ENCODE measurements around the gene SKAP1.

DNA sequence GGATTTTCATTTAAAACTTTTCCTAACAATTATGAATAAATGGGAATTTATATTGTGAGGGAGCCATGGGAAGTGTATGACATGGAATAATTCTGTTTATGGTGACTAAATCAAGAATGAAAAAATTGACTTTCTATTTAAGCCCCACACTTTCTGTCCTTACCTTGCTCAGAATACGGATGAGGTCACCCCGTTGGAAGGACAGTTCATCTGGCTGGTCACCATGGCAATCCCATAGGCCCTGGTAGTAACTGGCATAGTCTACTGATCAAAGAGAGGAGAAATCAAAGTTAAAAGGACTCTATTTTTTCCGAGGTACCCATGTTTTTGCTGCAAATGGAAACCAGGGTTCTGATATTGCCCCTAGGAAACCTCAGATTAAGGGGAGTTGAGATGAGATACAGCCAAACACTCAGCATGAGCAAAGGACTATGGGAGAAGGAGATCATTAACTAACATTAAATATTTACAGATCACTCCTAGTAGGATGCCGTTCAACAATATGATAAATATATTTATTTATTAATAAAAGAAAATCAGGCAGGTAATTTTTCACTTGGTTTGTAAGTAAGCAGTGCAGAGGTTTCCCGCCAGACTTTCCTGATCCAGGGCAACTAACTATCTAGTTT lies 267.6 kb downstream of the SKAP1 start:
- TF ChIP-seq GABPA (IDR thresholded peaks at IDR 0.05; ENCODE audit: low read depth, low read length) (no peak), GABPA (CRISPR knock-in tag; IDR thresholded peaks at IDR 0.05; ENCODE audit: low read depth) (no peak), ZNF30 (CRISPR knock-in tag; IDR thresholded peaks at IDR 0.05) (no peak), NFE2L2 (IDR thresholded peaks at IDR 0.05; ENCODE audit: low read length) (no peak), NR2F2 (IDR thresholded peaks at IDR 0.05; ENCODE audit: borderline replicate concordance, low read depth) (no peak), TCF7L2 (IDR thresholded peaks at IDR 0.05; ENCODE audit: low read depth, low read length) (no peak), MAZ (IDR thresholded peaks at IDR 0.05; ENCODE audit: borderline replicate concordance, low read depth, low read length) (no peak), MAZ (CRISPR knock-in tag; IDR thresholded peaks at IDR 0.05; ENCODE audit: low read depth) (no peak)
- TF ChIP-seq, protein P1, sequence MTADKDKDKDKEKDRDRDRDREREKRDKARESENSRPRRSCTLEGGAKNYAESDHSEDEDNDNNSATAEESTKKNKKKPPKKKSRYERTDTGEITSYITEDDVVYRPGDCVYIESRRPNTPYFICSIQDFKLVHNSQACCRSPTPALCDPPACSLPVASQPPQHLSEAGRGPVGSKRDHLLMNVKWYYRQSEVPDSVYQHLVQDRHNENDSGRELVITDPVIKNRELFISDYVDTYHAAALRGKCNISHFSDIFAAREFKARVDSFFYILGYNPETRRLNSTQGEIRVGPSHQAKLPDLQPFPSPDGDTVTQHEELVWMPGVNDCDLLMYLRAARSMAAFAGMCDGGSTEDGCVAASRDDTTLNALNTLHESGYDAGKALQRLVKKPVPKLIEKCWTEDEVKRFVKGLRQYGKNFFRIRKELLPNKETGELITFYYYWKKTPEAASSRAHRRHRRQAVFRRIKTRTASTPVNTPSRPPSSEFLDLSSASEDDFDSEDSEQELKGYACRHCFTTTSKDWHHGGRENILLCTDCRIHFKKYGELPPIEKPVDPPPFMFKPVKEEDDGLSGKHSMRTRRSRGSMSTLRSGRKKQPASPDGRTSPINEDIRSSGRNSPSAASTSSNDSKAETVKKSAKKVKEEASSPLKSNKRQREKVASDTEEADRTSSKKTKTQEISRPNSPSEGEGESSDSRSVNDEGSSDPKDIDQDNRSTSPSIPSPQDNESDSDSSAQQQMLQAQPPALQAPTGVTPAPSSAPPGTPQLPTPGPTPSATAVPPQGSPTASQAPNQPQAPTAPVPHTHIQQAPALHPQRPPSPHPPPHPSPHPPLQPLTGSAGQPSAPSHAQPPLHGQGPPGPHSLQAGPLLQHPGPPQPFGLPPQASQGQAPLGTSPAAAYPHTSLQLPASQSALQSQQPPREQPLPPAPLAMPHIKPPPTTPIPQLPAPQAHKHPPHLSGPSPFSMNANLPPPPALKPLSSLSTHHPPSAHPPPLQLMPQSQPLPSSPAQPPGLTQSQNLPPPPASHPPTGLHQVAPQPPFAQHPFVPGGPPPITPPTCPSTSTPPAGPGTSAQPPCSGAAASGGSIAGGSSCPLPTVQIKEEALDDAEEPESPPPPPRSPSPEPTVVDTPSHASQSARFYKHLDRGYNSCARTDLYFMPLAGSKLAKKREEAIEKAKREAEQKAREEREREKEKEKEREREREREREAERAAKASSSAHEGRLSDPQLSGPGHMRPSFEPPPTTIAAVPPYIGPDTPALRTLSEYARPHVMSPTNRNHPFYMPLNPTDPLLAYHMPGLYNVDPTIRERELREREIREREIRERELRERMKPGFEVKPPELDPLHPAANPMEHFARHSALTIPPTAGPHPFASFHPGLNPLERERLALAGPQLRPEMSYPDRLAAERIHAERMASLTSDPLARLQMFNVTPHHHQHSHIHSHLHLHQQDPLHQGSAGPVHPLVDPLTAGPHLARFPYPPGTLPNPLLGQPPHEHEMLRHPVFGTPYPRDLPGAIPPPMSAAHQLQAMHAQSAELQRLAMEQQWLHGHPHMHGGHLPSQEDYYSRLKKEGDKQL (CRISPR knock-in tag; IDR thresholded peaks at IDR 0.05; ENCODE audit: low read depth) = no peak
- TF ChIP-seq, protein P2, sequence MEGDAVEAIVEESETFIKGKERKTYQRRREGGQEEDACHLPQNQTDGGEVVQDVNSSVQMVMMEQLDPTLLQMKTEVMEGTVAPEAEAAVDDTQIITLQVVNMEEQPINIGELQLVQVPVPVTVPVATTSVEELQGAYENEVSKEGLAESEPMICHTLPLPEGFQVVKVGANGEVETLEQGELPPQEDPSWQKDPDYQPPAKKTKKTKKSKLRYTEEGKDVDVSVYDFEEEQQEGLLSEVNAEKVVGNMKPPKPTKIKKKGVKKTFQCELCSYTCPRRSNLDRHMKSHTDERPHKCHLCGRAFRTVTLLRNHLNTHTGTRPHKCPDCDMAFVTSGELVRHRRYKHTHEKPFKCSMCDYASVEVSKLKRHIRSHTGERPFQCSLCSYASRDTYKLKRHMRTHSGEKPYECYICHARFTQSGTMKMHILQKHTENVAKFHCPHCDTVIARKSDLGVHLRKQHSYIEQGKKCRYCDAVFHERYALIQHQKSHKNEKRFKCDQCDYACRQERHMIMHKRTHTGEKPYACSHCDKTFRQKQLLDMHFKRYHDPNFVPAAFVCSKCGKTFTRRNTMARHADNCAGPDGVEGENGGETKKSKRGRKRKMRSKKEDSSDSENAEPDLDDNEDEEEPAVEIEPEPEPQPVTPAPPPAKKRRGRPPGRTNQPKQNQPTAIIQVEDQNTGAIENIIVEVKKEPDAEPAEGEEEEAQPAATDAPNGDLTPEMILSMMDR (CRISPR knock-in tag; IDR thresholded peaks at IDR 0.05) = no peak

Measured in HepG2 (cell line).